MCF 10A (cell line): ENCODE measurements around the gene PDGFB. TPM values are rescaled to one million over a fixed set of nuclear protein-coding genes. Genes with fewer than 3 reads are reported as not detected.

Source experiments
- BruUV-seq: library from RNA; stranded (reverse); fragments of 400-500 nt; replicated peaks from 2 replicates; lab custom pipeline; 2021; lab: Mats Ljungman, UMichigan
- CTCF ChIA-PET: fragments of 300-600 bp; sonication (Branson Sonifier 250); formaldehyde crosslinking; extraction: SDS; loops from one replicate; lab custom pipeline; 2021; ENCODE audit warnings: antibody characterized with exemption, inconsistent platforms; lab: Yijun Ruan, JAX
- POLR2A ChIA-PET: fragments of 300-600, 350-650 bp; sonication (Branson Sonifier 250); formaldehyde crosslinking; extraction: SDS; loops from one replicate; lab custom pipeline; 2020; ENCODE audit warnings: antibody characterized with exemption, inconsistent platforms; lab: Yijun Ruan, JAX
- DNase-seq: peaks from one replicate; pipeline ENCODE4 v3.0.0-alpha.2; 2018; ENCODE audit not compliant: unreplicated experiment
- H3K27ac Mint-ChIP-seq: one replicate; pipeline ENCODE4 v1.8.0; 2022; ENCODE audit warnings: mild to moderate bottlenecking, low read depth, mixed read lengths; ENCODE audit not compliant: unreplicated experiment
- H3K27me3 Mint-ChIP-seq: one replicate; pipeline ENCODE4 v1.8.0; 2022; ENCODE audit warnings: mixed read lengths; ENCODE audit not compliant: insufficient read depth, unreplicated experiment
- H3K36me3 Mint-ChIP-seq: one replicate; pipeline ENCODE4 v1.8.0; 2022; ENCODE audit warnings: mild to moderate bottlenecking, moderate library complexity, mixed read lengths; ENCODE audit not compliant: insufficient read depth, unreplicated experiment
- H3K4me1 Mint-ChIP-seq: one replicate; pipeline ENCODE4 v1.8.0; 2022; ENCODE audit warnings: mixed read lengths; ENCODE audit not compliant: insufficient read depth, unreplicated experiment
- H3K4me3 Mint-ChIP-seq: one replicate; pipeline ENCODE4 v1.8.0; 2022; ENCODE audit warnings: mild to moderate bottlenecking, moderate library complexity, mixed read lengths; ENCODE audit not compliant: unreplicated experiment
- H3K9me3 Mint-ChIP-seq: one replicate; pipeline ENCODE4 v1.8.0; 2022; ENCODE audit warnings: mixed read lengths; ENCODE audit not compliant: unreplicated experiment
- CTCF ChIP-seq: fragments of 200-600 bp; IDR thresholded peaks from one replicate; pipeline ENCODE4 v1.8.0; 2022; ENCODE audit warnings: antibody characterized with exemption, mild to moderate bottlenecking; ENCODE audit not compliant: unreplicated experiment
- intact Hi-C: fragments of 100-400 bp; cut with micrococcal nuclease; formaldehyde crosslinking; loops from 2 replicates; pipeline ENCODE4 v1.14.1; 2022
- total RNA-seq: library from RNA; stranded (reverse); gene quantifications from 2 replicates; pipeline ENCODE4 v1.2.3, GENCODE V29; 2022

The PDGFB gene
- total RNA-seq, 1 experiment from 2014 or later: 0.37 TPM

DNA sequence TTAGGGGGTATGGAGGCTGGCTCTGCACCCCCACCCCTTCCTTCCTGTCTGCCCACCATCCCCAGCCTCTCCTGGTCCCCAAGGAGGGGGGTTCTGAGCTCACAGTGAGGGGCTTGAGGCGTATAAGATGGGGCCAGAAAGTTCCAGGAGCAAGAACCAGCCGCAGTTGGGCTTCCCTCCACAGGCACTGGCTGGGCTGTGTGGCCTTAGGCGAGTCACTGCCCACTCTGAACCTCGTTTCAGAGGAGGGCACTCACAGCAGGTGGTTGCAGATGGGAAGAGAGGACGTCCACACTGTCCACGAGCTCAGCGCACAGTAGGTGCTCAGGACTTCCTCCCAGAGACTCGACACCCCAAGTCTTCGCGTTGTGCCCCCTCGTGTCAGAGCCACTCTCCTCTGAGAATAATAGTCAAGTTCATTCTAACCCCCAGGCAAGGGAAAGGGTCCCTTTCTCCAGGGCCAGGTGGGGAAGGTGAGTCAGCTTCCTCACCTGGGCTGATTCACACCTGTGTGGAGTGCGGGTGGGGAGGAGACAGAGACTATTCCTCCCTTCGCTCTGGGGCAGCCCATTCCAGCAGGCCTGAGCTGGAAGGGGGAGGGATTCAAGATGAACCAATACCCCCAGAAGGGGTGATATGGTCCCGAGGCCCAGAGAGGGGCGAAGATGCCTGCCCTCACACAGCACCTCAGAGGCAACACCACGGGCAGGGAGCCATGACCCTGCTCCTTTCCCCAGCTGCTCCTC is 45.4 kb upstream of the PDGFB start:
- peak; percentile 78 for DNase-seq
- H3K4me1 Mint-ChIP-seq: peaks cover 15% of the 10 kb centered on the region
- ChIA-PET POLR2A (interaction anchor here (0.7 kb wide), 2 partner anchors 14 to 52 kb away, joined by 3 to 4 read pairs; no protein-coding TSS in a partner anchor), CTCF (interaction anchor here (0.7 to 1.3 kb wide), 6 partner anchors 10 to 712 kb away, joined by 3 to 4 read pairs (median 4); no protein-coding TSS in a partner anchor)
- H3K36me3 Mint-ChIP-seq: no peaks in the 10 kb centered on the region
- H3K4me3 Mint-ChIP-seq: no peak overlapping the region
- no peaks in the 10 kb centered on the region for H3K27me3 Mint-ChIP-seq
- intact Hi-C loops: loop anchor here (5.0 kb wide), 2 partner anchors 38 to 118 kb away; no protein-coding TSS in a partner anchor
- no peak for TF ChIP-seq CTCF
- H3K9me3 Mint-ChIP-seq: no peaks in the 10 kb centered on the region
- no TSS peak for BruUV-seq
- H3K27ac Mint-ChIP-seq: peak overlapping the region; percentile 31

GRCh38 chr22:39289533-39289932 is 44.8 kb upstream of the PDGFB start:
- H3K4me3 Mint-ChIP-seq: no peak overlapping the region
- peak overlapping the region; percentile 31 for H3K27ac Mint-ChIP-seq
- H3K4me1 Mint-ChIP-seq: peaks cover 15% of the 10 kb centered on the region
- ChIA-PET CTCF (interaction anchor here (0.7 to 1.2 kb wide), 3 partner anchors 9 to 713 kb away, joined by 3 to 4 read pairs (median 3); no protein-coding TSS in a partner anchor), POLR2A (no interaction called here)
- BruUV-seq: no TSS peak
- DNase-seq: no peak
- H3K9me3 Mint-ChIP-seq: no peaks in the 10 kb centered on the region
- H3K36me3 Mint-ChIP-seq: no peaks in the 10 kb centered on the region
- no peaks in the 10 kb centered on the region for H3K27me3 Mint-ChIP-seq
- intact Hi-C loops: no loop called here
- no peak for TF ChIP-seq CTCF

DNA sequence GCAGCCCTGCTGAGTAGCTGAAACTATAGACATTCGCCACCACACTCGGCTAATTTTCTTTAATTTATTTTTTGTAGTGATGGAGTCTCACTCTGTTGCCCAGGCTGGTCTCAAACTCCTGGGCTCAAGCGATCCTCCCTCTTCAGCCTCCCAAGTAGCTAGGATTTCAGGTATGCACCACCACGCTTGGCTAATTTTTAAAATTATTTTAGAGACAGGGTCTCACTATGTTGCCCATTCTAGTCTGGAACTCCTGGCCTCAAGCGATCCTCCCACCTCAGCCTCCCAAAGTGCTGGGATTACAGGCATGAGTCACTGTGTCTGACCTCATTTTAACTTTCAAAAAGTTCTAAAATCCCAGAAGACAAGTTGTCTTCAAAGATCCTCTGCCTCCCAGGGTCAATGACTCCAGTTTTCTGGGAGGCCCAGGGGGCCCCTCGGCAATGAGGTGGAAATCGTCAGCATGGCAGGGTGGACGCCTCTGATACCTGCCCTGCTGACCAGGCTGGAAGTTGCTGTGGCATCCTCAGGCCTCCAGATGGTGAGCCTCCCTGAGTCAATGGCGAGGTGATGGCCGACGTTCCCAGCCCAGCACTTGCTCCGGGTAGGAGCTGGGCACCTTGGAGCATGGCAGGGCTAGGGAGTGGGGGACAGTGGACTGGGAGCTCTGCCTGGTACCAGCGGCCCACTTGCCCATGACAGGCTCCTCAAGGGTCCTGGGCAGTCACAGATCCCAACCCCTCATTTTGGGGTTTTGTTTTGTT is 43.5 kb upstream of the PDGFB start:
- BruUV-seq: no TSS peak
- no peak for TF ChIP-seq CTCF
- Mint-ChIP-seq H3K9me3 (no peaks in the 10 kb centered on the region), H3K27ac (no peak overlapping the region), H3K27me3 (no peaks in the 10 kb centered on the region), H3K36me3 (no peaks in the 10 kb centered on the region), H3K4me1 (peaks cover 23% of the 10 kb centered on the region), H3K4me3 (no peak overlapping the region)
- POLR2A ChIA-PET: no interaction called here
- no peak for DNase-seq
- CTCF ChIA-PET: no interaction called here
- intact Hi-C loops: no loop called here
